Activated CD8-positive, alpha-beta memory T cell treated with anti-CD3 and anti-CD28 coated beads for 4 hours (primary cell): Measurements from ENCODE around the gene YEATS2.
"Not testable (repeated sequence)": the region's sequence is repeated elsewhere in the genome, so short reads cannot be mapped to it uniquely, and the experiment has no call there.

Source experiments
- DNase-seq, 2 donors: peaks; one replicate each; pipeline ENCODE4 v3.0.0-alpha.2; 2020; ENCODE audit warnings: low read depth in 2 of 2

The YEATS2 gene

DNA sequence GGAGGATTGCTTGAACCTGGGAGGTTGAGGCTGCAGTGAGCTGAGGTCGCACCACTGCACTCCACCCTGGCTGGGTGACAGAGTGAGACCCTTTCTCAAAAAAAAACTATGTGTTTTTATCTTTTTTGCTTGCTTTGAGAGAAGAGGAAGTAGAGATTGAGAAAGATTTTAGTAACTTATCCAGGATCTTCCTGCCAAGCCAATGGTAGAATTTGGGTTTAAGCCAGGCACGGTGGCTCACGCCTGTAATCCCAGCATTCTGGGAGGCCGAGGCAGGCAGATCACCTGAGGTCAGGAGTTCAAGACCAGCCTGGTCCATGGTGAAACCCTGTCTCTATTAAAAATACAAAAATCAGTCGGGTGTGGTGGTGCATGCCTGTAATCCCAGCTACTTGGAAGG lies 78.9 kb downstream of the YEATS2 start:
- not testable (repeated sequence) for DNase-seq

DNA sequence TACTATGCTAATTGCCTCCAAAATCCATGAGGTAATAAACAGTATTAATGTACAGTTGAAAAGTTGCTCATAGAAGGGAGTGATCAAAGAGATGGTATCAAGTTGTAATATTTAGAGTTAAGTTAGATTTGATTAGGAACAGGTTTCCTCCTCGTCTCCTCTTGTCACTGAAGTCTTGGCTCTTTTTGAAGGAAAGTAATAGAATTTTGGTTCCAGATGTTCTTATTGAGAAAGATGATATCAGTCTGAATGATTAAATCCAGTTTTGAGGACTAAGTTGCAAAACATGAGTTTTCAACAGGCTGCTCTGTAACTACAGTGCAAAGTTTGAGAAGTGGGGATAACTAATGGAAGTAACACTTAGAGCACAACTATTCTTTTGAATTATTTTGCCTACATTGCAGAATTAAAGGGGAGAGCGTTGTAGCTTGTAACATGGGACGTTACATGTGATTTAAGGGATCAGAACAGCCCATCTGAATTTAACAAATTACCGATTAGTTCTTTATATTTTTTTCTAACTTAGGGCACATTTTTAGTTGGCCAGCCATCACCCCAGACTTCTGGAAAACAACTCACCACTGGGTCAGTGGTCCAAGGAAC lies 79.5 kb downstream of the YEATS2 start:
- DNase-seq: no peak

DNA sequence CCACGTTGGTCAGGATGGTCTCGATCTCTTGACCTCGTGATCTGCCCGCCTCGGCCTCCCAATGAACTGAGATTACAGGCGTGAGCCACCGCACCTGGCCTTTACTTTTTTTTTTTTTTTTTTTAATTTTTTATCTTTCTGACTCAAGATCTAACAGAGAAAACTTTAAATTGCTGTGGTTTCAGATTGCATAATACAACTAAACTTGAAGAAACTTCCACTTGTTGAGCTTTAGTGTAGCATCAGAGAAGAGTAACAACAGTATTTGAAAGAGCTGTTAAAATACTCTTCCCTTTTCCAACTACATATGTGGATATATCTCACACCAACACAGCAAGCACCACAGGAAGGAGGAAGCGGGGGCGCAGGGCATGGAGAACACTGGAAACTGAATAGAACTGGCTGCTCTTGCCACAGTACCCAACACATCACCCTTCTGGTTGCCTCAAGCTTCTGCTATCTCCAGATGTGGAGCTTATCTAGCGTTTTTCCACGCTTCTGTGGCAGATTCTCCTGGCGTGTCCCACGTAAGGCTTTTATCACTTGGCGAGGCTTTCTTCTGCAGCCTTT lies 82.4 kb downstream of the YEATS2 start:
- DNase-seq: no peak

DNA sequence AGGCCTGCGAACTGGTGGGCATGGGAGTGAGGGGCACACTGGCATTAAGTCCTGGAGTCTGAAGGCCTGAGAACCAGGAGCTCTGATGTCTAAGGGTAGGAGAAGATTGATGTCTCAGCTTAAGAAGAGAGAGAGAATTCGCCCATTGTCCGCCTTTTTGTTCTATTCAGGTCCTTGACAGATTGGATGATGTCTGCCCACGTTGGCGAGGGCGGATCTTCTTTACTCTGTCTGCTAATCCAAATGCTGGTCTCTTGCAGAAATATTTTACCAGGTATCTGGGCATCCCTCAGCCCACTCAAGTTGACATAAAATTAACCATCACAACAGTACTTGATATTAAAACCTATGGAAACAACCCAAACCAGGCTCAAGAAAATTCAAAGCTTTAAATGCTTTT lies 83.6 kb downstream of the YEATS2 start:
- no peak for DNase-seq

DNA sequence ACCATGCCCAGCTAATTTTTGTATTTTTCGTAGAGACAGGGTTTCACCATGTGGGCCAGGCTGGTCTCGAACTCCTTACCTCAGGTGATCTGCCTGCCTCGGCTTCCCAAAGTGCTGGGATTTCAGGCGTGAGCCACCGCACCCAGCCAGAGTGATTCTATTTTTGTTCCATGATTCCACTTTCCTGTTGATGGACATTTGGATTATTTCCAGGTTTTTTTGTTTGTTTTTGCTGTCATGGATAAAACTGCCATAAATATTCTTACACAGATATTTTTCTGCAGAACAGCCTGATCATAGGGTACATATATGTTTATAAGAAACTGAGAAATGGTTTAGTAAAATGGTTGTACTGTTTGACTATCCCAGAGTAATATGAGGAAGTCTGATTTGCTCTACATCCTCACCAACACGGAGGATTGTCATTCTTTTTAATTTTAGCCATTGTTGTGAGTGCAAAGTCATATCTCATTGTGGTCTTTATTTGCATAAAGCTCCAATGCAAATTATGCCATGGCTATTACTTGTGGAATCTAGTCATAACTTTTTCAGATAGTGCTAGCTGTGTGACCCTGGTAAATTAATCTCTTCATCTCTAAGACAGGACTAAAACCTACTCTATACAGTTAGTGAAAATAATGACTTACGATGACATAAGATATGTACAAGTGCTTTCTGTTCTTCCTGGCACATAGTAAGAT lies 85.1 kb downstream of the YEATS2 start:
- DNase-seq: no peak

DNA sequence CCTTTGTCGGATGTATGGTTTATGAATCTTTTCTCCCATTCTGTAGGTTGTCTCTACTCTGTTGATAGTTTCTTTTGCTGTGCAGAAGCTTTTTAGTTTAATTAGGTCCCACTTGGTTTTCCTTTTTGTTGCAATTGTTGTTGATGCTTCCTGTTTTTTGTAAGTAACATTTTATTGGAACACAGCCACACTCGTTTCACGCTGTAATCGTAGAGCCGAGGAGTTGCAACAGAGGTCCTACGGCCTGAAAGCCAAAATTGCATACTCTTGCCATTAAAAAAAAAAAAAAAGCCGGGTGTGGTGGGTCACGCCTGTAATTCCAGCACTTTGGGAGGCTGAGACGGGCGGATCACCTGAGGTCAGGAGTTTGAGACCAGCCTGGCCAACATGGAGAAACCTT lies 86.9 kb downstream of the YEATS2 start:
- DNase-seq: not testable (repeated sequence)

DNA sequence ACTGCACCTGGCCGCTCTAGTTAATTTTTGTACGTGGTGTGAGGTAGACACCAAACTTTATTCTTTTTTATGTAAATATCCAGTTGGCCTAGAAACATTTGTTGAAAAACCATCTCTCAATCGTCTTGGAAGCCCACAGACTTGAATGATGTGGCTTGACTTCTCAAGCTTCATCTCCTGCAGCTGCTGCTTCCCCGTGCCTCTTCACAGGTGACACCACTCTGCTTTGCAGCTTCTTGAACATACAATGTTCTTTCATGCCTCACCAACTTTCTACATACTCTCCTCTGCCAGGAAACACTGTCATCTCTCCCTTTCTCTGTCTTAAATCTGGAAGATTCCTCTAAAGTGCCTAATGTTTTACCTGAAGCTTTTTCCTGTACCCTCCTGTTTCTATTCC lies 92.2 kb downstream of the YEATS2 start:
- DNase-seq: no peak

DNA sequence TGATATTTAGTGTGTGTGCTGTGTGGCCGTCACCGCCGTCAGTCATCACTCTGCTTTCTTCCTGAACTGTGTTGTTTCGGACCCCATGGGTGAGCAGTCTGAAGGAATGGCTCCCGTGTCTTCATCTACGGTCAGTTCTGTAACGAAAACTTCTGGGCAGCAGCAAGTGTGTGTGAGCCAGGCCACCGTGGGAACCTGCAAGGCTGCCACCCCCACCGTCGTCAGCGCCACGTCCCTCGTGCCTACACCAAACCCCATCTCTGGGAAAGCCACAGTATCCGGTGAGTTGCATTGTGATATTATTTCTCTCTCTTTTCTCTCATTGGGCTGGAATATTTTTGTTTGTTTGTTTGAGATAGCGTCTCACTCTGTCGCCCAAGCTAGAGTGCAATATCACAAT lies 93.1 kb downstream of the YEATS2 start:
- no peak for DNase-seq

DNA sequence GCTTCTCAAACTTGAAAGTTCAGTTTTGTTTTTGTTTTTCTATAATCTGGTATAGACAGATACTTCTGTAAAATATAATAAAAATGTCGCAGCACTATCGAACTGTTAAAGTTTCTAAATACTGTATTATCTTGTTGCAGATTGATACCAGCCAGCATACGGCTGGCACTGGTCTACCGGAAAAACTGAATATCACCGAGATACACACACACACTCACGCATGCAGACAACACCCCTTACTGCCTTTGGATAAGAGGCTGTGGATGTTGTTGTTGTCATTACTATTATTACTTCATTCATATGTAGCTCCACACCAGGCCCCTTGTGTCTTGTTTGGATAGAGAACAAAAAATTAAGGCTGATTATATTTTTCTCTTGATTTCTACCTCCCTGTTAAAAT lies 95.4 kb downstream of the YEATS2 start:
- no peak for DNase-seq

DNA sequence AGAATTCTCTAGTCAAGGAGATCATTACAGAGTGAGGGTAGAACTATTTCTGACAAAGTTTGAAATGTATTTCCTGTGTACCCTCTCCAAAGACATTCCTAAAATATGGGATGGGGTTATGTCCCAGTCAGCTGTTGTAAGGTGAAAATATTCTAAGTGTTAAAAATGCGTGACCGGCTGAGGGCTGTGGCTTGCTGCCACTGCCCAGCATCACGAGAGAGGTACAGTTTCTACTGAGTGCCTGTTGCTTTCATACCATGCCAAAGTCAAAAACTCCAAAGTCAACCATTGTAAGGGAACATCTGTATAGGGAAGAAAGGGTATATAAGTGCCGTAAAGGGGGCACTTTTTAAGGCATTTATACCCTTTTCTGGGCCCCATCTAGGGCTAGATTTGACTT lies 96.9 kb downstream of the YEATS2 start:
- no peak for DNase-seq

DNA sequence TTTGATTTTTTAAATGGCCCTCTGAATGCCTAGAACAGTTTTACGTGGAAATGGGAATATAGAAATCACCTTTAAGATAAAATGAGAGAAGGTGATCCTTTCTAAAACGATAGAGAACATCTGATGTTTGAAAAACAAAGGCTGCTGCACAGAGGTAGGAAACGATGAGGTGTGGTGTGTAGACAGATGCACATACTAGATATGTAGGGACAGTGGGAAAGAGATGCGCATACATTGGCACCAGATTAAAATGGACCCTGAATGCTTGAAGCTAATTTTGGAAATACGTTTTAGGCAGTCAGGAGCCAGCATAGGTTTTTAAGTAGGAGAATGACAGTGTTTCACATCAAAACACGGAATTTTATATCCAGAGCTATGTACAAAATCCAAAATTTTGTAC lies 98.8 kb downstream of the YEATS2 start:
- DNase-seq: no peak

DNA sequence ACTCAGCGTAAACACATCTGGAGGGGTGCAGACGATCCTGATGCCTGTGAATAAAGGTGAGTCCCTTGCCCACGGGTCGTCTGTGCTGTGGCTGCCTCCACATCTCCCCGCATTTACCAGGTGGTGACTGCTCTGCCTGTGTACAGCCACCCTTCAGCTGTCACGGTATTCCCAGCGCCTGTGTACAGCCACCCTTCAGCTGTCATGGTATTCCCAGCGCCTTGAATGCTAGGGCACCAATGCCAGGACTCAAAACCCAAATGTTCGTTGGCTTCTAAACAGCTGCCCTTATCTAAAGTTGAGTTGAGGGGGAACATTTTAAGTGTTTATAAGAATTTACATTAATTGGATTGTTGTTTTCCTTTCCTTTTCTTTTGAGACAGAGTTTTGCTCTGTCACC lies 100.4 kb downstream of the YEATS2 start:
- DNase-seq: no peak

DNA sequence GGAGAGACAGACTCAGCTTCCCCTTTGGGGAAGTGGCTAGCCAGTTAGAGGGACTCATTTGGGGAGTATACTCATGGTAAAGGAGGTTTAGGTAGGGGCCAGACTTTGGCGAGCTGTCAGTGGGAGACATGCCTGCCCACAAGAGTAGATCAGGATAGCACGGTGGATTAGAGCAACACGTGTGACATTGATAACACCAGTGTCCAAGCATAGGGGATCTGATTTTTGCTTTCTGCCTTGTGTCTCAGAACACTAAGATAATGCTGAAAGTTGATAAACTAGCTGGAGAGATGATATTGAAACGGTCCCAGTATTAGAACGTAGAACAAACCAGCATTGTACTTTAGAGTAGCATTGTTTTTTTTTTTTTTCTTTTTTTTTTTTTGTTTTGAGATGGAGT lies 101.9 kb downstream of the YEATS2 start:
- DNase-seq: no peak

DNA sequence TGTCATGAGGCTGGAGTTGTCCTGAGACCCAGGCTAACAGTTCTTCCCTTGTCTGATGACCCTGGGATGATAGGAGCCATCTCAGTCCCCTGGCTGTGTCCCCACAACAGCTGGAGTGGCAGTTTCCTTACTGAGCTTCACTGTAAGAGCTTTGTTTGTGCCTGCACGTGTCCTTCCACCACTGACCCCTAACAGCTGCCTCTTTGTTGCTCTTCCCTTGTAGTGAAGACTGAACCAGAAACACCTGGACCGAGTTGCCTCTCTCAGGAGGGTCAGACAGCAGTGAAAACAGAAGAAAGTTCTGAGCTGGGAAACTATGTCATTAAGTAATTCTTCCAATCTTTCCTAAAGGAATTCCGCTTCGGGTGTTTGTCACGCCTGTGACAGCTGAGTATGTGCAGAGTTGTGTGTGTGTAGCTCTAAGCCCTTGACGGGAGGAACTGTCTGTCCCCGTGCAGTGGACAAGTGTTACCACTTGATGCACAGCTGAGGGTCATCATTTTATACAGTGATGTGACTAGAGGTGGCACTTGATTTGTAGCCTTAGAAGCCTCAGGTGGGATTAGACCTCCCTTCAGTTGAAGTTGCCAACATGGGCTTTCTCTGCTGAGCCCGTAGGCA lies 102.8 kb downstream of the YEATS2 start:
- no peak for DNase-seq

DNA sequence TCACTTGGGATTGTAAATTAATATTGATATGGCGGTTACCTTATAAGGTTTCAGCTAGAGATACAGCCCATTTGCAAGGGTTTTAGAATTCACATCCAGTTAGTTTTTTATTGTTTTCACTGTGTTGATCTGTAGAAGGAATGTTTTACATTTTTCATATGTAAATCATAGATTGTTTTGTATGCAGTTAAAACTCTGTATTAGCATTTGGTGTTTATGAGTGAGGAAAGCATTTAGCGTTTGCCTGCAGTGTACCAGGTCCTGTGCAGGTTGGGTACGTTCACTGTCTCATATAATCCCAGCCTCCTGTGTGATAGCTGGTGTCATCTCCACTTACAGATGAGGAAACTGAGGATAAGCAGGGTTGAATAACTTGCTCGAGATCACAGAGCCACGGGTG lies 104.0 kb downstream of the YEATS2 start:
- no peak for DNase-seq

DNA sequence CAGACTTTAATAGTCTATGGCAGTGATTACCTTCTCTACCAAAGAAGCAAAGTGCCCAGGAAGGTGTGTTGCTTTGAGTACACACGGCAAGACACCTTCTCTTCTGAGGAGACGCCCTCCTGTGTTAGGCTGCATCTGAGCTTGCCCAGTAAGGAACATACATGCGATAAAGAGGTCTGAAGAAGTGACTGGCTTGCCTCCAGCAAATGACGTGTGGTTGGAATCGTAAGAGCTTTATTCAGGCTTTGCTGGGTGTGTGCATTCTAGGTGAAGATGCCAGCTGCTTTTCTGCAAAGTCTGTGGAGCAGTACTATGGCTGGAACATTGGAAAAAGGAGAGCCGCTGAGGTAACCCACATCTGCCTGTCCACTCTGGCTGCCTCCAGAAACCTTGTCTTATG lies 105.4 kb downstream of the YEATS2 start:
- no peak for DNase-seq

DNA sequence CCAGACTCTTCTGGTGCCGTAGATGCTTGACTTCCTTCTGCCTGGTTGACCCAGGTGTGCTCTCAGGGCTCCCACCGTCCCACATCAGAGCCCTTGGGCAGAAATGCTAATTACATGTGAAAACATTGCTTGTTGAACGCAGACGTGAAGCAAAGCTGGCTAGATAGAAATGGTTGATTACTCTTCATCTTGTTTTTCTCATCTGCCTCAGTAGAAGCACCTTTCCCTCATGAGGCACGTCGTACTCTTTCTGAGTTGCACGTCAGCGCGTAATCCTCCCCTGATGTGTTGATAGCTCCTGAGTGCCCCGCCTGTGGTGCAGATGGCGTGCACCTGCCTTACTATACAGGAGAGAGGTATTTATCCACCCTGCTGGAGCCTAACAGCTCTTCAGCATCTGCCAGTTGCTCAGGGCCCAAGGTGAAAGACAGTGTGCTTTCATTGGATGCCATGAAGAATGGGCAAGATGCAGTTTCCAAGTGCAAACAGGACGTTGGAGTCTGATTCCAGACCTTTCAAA lies 109.7 kb downstream of the YEATS2 start:
- DNase-seq: no peak

DNA sequence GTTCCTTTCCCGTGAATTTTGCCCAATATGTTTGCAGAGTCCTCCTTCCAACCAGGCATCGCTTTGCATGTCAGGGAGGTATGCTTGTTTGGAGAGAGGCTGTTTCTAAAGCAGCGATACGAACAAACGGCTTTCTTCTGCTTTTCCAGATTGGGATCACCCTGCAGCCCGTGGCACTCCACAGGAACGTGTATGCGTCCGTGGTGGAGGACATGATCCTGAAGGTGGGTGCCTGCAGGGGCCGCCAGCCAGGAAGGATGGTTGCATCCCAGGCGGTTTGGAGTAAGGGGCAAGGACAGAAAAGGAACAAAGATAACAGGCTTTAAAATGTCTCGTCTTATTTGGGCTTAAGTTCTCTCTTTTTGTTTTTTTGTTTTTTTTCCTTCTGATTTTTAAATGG lies 110.3 kb downstream of the YEATS2 start:
- no peak for DNase-seq

DNA sequence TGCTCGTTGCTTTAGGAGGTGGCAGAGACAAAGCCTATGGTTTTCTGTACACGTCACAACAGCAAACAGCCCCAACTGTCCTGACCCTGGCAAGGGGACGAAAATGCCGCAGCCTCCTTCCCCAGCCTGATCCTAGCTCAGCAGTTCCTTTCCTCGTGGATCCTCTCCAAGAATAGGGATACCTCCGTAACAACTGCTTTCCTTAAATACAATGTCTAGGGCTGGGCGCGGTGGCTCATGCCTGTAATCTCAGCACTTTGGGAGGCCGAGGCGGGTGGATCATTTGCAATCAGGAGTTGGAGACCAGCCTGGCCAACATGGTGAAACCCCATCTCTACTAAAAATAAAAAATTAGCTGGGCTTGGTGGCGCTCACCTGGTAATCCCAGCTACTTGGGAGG lies 110.8 kb downstream of the YEATS2 start:
- DNase-seq: no peak

DNA sequence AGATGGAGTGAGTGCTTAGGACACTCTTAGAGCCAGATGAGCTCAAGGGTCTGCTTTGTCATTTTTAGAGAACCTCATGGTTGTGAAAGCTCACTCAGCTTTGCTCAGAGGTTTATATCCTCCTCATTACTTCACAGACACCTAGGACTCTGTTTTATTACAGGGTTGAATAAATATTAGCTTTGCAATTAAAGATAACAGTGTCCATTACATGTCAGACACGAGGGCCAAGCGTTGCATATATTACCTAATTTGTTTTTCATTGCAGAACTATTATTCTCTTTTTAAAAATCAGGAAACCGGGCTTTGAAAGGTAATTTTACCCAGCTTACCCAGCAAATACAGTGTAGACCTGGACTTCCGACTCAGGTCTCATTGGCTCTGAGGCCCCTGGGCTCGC lies 111.7 kb downstream of the YEATS2 start:
- DNase-seq: no peak

DNA sequence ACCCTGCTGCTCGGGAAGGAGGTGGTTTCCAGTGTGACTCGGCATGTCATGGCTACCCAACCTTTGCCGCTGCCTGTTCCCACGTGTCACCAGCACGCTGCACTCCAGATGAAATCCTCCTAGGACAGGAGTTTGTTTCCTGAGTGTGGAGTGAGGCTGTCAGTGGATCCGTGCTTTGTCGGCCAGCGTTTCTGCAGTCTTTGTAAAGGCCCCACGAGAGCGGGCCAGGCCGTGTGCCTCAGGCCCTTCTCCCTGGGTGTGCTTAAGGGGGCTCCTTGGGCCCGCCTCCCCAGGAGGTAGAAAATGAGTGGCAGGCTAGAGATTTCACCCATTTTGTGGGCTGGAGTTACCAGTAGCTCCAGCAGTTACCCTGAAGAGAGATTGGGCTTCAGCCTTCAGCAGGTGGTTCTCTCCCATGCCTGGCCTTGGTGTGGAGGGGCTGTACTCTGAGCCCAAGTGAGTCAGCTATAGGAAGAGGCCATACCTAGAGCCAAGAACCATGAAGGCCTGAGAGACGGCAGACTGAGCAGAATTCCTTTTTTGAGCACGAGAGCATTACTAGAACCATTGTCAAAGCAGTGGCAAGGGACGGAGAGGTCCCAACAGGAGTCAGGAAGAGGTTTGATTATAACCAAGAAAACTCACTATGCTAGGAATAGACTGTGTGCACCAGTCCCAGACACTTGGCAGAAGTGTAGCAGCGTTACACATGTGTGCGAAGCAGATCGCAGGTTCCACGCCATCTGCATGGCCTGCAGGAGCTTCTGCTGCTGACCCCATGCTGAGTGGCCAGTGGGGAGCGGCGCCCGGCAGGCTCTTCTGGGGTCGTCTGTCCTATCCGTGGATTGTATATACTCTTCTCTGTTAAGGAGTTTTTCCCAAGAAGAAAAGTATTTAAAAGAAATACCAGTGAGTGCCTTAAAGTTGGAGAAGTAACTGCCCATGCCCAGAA lies 113.3 kb downstream of the YEATS2 start:
- DNase-seq: no peak

DNA sequence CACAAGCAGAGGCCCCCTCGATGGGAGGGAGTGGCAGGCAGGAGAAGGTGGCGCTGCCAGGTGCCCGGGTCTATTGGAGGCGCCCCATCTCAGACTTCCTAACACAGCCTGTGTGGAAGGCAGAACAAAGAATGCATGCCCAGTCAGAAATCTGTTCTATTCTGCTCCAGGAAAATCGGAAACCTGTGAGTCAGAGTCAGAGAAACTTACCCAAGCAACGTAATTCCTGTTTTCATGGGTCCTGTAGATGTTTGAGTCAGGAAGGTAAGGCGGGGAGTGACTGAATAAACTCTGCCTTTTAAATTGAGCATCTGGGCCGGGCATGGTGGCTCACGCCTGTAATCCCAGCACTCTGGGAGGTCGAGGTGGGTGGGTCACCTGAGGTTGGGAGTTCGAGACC lies 114.0 kb downstream of the YEATS2 start:
- no peak for DNase-seq
